H1 (cell line): ENCODE data around the gene CADM2. TPM values are rescaled to one million over a fixed set of nuclear protein-coding genes. Genes with fewer than 3 reads are reported as not detected.

Experiments used
- BCL11A ChIP-seq, 2 experiments: IDR thresholded peaks; one replicate each; pipeline ENCODE4 v1.6.1; 2011; ENCODE audit warnings: low read depth in 2 of 2, low read length in 2 of 2, mild to moderate bottlenecking in 2 of 2
- E2F6 ChIP-seq: IDR thresholded peaks from 2 replicates; pipeline ENCODE4 v1.6.1; 2012; ENCODE audit warnings: inconsistent platforms
- polyA plus RNA-seq, 7 experiments: library from polyadenylated mRNA; depleted of rRNA in 3 of 7; stranded (reverse) in 5 of 7; unstranded in 2 of 7; fragments of >200 nt in 5 of 7; fragments of 200-250 nt in 2 of 7; gene quantifications; 1 replicate in 5 of 7; 2 replicates in 1 of 7; 4 replicates in 1 of 7; pipeline versions ENCODE4 v1.2.1 to v1.2.3, GENCODE V29; 2011 to 2013; ENCODE audit warnings: missing spikeins in 2 of 7, mixed read lengths in 2 of 7
- total RNA-seq: library from RNA; stranded (reverse); fragmentation: NEBNext Ultra II Directional; extraction: Animal tissue kit (Norgen Biotek cat#: 25700); gene quantifications from 2 replicates; pipeline ENCODE4 v1.2.1, GENCODE V29; 2021
- TF ChIP-seq, protein P1 (sequence below), 3 experiments: IDR thresholded peaks; 1 replicate in 2 of 3; 2 replicates in 1 of 3; pipeline versions ENCODE4 v1.5.1 to v1.6.1; 2011; ENCODE audit warnings: low read length in 3 of 3, mild to moderate bottlenecking in 3 of 3, inconsistent platforms in 2 of 3, low read depth in 1 of 3, moderate library complexity in 1 of 3; ENCODE audit not compliant: insufficient read depth in 1 of 3; ENCODE audit errors: control extremely low read depth in 1 of 3

Gene CADM2
- total and polyA plus RNA-seq, 2 of the 8 experiments (the other 6 are each of a cell fraction or from before 2014, with no cell fraction given) = 14.9 to 20.9 TPM

GRCh38 chr3:85670634-85671205 is 711.9 kb downstream of the CADM2 start (continued):
- TF ChIP-seq, protein P1, sequence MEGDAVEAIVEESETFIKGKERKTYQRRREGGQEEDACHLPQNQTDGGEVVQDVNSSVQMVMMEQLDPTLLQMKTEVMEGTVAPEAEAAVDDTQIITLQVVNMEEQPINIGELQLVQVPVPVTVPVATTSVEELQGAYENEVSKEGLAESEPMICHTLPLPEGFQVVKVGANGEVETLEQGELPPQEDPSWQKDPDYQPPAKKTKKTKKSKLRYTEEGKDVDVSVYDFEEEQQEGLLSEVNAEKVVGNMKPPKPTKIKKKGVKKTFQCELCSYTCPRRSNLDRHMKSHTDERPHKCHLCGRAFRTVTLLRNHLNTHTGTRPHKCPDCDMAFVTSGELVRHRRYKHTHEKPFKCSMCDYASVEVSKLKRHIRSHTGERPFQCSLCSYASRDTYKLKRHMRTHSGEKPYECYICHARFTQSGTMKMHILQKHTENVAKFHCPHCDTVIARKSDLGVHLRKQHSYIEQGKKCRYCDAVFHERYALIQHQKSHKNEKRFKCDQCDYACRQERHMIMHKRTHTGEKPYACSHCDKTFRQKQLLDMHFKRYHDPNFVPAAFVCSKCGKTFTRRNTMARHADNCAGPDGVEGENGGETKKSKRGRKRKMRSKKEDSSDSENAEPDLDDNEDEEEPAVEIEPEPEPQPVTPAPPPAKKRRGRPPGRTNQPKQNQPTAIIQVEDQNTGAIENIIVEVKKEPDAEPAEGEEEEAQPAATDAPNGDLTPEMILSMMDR (IDR thresholded peaks at IDR 0.05; ENCODE audit: control extremely low read depth in 1 of 3, insufficient read depth in 1 of 3, low read depth in 1 of 3, low read length in 3 of 3) = no peak
- no peak for TF ChIP-seq E2F6
- TF ChIP-seq BCL11A (IDR thresholded peaks at IDR 0.05; ENCODE audit: low read depth in 2 of 2, low read length in 2 of 2) = no peak
